ENCODE measurements around the gene SMARCD1.
A peak's percentile ranks its signal among the peaks of the same experiment; 100 is the strongest.

- TF ChIP-seq POLR2A (IDR thresholded peaks at IDR 0.05) (peak in 1 of 4 donors; percentile 33), EP300 (IDR thresholded peaks at IDR 0.05) (no peak)
- TF ChIP-seq, protein P1, sequence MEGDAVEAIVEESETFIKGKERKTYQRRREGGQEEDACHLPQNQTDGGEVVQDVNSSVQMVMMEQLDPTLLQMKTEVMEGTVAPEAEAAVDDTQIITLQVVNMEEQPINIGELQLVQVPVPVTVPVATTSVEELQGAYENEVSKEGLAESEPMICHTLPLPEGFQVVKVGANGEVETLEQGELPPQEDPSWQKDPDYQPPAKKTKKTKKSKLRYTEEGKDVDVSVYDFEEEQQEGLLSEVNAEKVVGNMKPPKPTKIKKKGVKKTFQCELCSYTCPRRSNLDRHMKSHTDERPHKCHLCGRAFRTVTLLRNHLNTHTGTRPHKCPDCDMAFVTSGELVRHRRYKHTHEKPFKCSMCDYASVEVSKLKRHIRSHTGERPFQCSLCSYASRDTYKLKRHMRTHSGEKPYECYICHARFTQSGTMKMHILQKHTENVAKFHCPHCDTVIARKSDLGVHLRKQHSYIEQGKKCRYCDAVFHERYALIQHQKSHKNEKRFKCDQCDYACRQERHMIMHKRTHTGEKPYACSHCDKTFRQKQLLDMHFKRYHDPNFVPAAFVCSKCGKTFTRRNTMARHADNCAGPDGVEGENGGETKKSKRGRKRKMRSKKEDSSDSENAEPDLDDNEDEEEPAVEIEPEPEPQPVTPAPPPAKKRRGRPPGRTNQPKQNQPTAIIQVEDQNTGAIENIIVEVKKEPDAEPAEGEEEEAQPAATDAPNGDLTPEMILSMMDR (IDR thresholded peaks at IDR 0.05), result peak in 2 of 6 experiments; percentile 7 to 15
Measured at GRCh38 chr12:50110762-50111351, 25.7 kb downstream of the SMARCD1 start.

Measured in upper lobe of left lung (tissue), 4 donors.